Measurements from ENCODE around the gene ARSB. TPM values are rescaled to one million over a fixed set of nuclear protein-coding genes. Genes with fewer than 3 reads are reported as not detected.

The ARSB gene
- total and polyA plus RNA-seq, 9 of the 15 experiments (the other 6 are each of a cell fraction or from before 2014, with no cell fraction given) = 0.52 to 4.6 (median 2.4) TPM

GRCh38 chr5:78907255-78907891 is 77.7 kb downstream of the ARSB start (continued):
- TF ChIP-seq ZBTB1 (CRISPR knock-in tag; IDR thresholded peaks at IDR 0.05; ENCODE audit: borderline replicate concordance, low read depth) = 0 out of 2 replicates have a peak, but pooled peaks have one; percentile 42

- no peak overlapping the region for H3K27ac ChIP-seq (ENCODE audit: extremely low read depth, low read depth, low read length)
- ChIA-PET POLR2A (interaction anchor here (0.6 kb wide), 2 partner anchors 395 to 1464 kb away, joined by 3 read pairs; no protein-coding TSS in a partner anchor), CTCF (ENCODE audit: low intra/inter-chr PET ratio) (interaction anchor here (0.5 kb wide), 1 partner anchor 204 kb away, joined by 4 read pairs; no protein-coding TSS in a partner anchor)
- WGBS (ENCODE audit: insufficient coverage, low coverage, missing lambda C conversion rate) = 8% methylated on average over 5 of the region's 5 CpGs
- no peaks in the 10 kb centered on the region for H3K9me3 ChIP-seq (replicated peaks; ENCODE audit: control insufficient read depth, insufficient read depth, low read depth, low read length)
- no peaks in the 10 kb centered on the region for H3K36me3 ChIP-seq (ENCODE audit: control insufficient read depth, insufficient read depth, low read length)
- BruUV-seq (replicated peaks) = no TSS peak
- no peak overlapping the region for H3K9ac ChIP-seq (ENCODE audit: insufficient read depth in 1 of 2, low read depth in 2 of 2, low read length in 2 of 2)
- H3K9me1 ChIP-seq (ENCODE audit: control insufficient read depth, insufficient read depth, low read length) = no peaks in the 10 kb centered on the region
- no peak overlapping the region for H3K4me3 ChIP-seq
- FAIRE-seq (no peak), ATAC-seq (no peak), DNase-seq (ENCODE audit: extremely low read depth in 1 of 4, low spot score in 3 of 4) (no peak)
- H2AFZ ChIP-seq (ENCODE audit: low read depth, low read length) = no peak overlapping the region
- no peaks in the 10 kb centered on the region for H3K79me2 ChIP-seq (ENCODE audit: control insufficient read depth, insufficient read depth, low read length)
- intact Hi-C loops (cut with micrococcal nuclease) = no loop called here
- H3K4me2 ChIP-seq (ENCODE audit: insufficient read depth, low read length) = no peak overlapping the region
- H3K27me3 ChIP-seq (ENCODE audit: control insufficient read depth in 2 of 2, insufficient read depth in 2 of 2, low read length in 2 of 2) = peaks cover 0 to 6% of the 10 kb centered on the region in 2 experiments; a peak in 2 of 5 replicates
- no peaks in the 10 kb centered on the region; a peak in 1 of 5 replicates for H3K4me1 ChIP-seq (replicated peaks in 1 of 2; ENCODE audit: control insufficient read depth in 2 of 2, insufficient read depth in 2 of 2, low read length in 2 of 2)
- in situ Hi-C loops (cut with MboI) = no loop called here
- H4K20me1 ChIP-seq (replicated peaks; ENCODE audit: control insufficient read depth, insufficient read depth, low read length) = no peaks in the 10 kb centered on the region
- TF ChIP-seq ZZZ3 (IDR thresholded peaks at IDR 0.05) (no peak), ZNF407 (IDR thresholded peaks at IDR 0.05; ENCODE audit: low read depth) (no peak), PTRF (tag; IDR thresholded peaks at IDR 0.05) (no peak), BACH1 (tag; IDR thresholded peaks at IDR 0.05) (no peak), PCBP2 (IDR thresholded peaks at IDR 0.05; ENCODE audit: low read depth, low read length, poor library complexity, severe bottlenecking) (no peak), ZNF24 (IDR thresholded peaks at IDR 0.05) (no peak), PHF20 (IDR thresholded peaks at IDR 0.05; ENCODE audit: partially characterized antibody) (no peak), JUND (IDR thresholded peaks at IDR 0.05; ENCODE audit: borderline replicate concordance, low read depth, low read length) (no peak), JUND (tag; IDR thresholded peaks at IDR 0.05; ENCODE audit: borderline replicate concordance, low read depth, low read length) (no peak), ARHGAP35 (IDR thresholded peaks at IDR 0.05; ENCODE audit: partially characterized antibody) (no peak)
These were observed 79.8 kb downstream of the ARSB start for GRCh38 chr5:78905084-78905938.

All from K562 (cell line).